Adrenal gland (tissue), 5 donors: ENCODE results near the gene RIBC1.
A peak's percentile ranks its signal among the peaks of the same experiment; 100 is the strongest.

ENCODE experiments used
- POLR2A ChIP-seq, 2 donors: fragments of 450-650 bp; IDR thresholded peaks; one replicate each; pipeline ENCODE4 v1.6.1; 2017; ENCODE audit warnings: antibody characterized with exemption in 2 of 2, mild to moderate bottlenecking in 2 of 2, moderate library complexity in 1 of 2
- TF ChIP-seq, protein P1 (sequence below), 6 experiments: fragments of 450-650 bp in 4 of 6; fragments of 200-600 bp in 2 of 6; sonication (generic) in 1 of 6; IDR thresholded peaks; 1 replicate in 5 of 6; 2 replicates in 1 of 6; pipeline versions ENCODE4 v1.5.1 to v1.8.0; 2016 to 2021; ENCODE audit warnings: antibody characterized with exemption in 6 of 6, mild to moderate bottlenecking in 2 of 6, moderate library complexity in 1 of 6
- donor health status: DM: no; HTN: no; CAD: no.

DNA sequence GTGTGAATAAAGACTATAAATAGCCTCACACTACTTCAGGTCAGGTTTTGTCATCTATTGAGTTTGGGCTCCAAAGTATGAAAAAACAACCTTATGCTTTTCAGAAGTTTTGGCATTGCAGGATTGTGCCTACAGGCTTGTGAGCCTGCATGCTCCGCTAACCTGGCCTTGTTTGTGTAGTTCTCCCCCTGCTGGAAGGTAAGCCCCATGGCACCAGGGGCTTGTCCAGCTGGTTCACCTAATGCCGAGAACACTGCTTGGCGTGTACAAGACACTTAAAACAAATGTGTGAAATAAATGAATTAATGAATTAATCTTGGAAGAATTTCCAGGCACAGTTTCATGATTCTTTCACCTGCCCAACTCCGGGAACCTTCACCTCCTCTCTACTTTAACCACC, 13.3 kb downstream of the RIBC1 start:
- no peak for TF ChIP-seq POLR2A (IDR thresholded peaks at IDR 0.05)
- TF ChIP-seq, protein P1, sequence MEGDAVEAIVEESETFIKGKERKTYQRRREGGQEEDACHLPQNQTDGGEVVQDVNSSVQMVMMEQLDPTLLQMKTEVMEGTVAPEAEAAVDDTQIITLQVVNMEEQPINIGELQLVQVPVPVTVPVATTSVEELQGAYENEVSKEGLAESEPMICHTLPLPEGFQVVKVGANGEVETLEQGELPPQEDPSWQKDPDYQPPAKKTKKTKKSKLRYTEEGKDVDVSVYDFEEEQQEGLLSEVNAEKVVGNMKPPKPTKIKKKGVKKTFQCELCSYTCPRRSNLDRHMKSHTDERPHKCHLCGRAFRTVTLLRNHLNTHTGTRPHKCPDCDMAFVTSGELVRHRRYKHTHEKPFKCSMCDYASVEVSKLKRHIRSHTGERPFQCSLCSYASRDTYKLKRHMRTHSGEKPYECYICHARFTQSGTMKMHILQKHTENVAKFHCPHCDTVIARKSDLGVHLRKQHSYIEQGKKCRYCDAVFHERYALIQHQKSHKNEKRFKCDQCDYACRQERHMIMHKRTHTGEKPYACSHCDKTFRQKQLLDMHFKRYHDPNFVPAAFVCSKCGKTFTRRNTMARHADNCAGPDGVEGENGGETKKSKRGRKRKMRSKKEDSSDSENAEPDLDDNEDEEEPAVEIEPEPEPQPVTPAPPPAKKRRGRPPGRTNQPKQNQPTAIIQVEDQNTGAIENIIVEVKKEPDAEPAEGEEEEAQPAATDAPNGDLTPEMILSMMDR (IDR thresholded peaks at IDR 0.05) = peak; percentile 55 to 84 (median 78)
